Naive thymus-derived CD4-positive, alpha-beta T cell (primary cell): ENCODE results near the gene HRAS. TPM values are rescaled to one million over a fixed set of nuclear protein-coding genes. Genes with fewer than 3 reads are reported as not detected.
"Not testable (repeated sequence)": the region's sequence is repeated elsewhere in the genome, so short reads cannot be mapped to it uniquely, and the experiment has no call there.

ENCODE experiments used
- ATAC-seq: fragments of 150-1000 bp; cut with Tn5 transposase; 2 replicates; pipeline ENCODE4 v1.10.0; 2021; ENCODE audit warnings: mild to moderate bottlenecking, moderate library complexity
- CTCF ChIA-PET: fragments of 350-600 bp; sonication (Branson Sonifier 250); formaldehyde crosslinking; loops from one replicate; lab custom pipeline; 2021; ENCODE audit warnings: antibody characterized with exemption; lab: Charles Lee
- POLR2A ChIA-PET: fragments of 350-600 bp; sonication (Branson Sonifier 250); formaldehyde crosslinking; loops from one replicate; lab custom pipeline; 2021; ENCODE audit warnings: antibody characterized with exemption, inconsistent platforms; lab: Charles Lee
- DNase-seq, 9 donors: peaks; one replicate each; pipeline versions ENCODE4 v3.0.0 to v3.0.0-alpha.2; 2020 to 2022; ENCODE audit warnings: mixed read lengths in 1 of 9
- H3K27ac ChIP-seq: one replicate; pipeline ENCODE4 v1.7.0; 2013; ENCODE audit warnings: mild to moderate bottlenecking, low read depth, low read length, moderate library complexity
- H3K27me3 ChIP-seq, 2 donors: one replicate each; pipeline ENCODE4 v1.7.0; 2013; ENCODE audit warnings: low read length in 2 of 2, mild to moderate bottlenecking in 2 of 2, moderate library complexity in 2 of 2; ENCODE audit not compliant: control insufficient read depth in 2 of 2, insufficient read depth in 2 of 2
- H3K36me3 ChIP-seq, 3 experiments: 1 replicate in 2 of 3; 2 replicates in 1 of 3; pipeline ENCODE4 v1.7.0; 2013; ENCODE audit warnings: low read length in 3 of 3, mild to moderate bottlenecking in 3 of 3, moderate library complexity in 1 of 3; ENCODE audit not compliant: insufficient read depth in 3 of 3, control insufficient read depth in 2 of 3
- H3K4me1 ChIP-seq, 2 donors: one replicate each; pipeline ENCODE4 v1.7.0; 2013; ENCODE audit warnings: low read length in 2 of 2, mild to moderate bottlenecking in 2 of 2, moderate library complexity in 1 of 2; ENCODE audit not compliant: control insufficient read depth in 2 of 2, insufficient read depth in 2 of 2
- H3K4me3 ChIP-seq: 2 replicates; pipeline ENCODE4 v1.7.0; 2013; ENCODE audit warnings: mild to moderate bottlenecking, low read length
- H3K9me3 ChIP-seq, 3 experiments: 1 replicate in 2 of 3; 2 replicates in 1 of 3; pipeline ENCODE4 v1.7.0; 2013; ENCODE audit warnings: low read length in 3 of 3; ENCODE audit not compliant: control insufficient read depth in 2 of 3
- H3K27ac Mint-ChIP-seq, 9 donors: one replicate each; pipeline ENCODE4 v1.8.0; 2020 to 2022; ENCODE audit warnings: mixed read lengths in 9 of 9, mild to moderate bottlenecking in 8 of 9, moderate library complexity in 5 of 9, inconsistent platforms in 2 of 9
- H3K27me3 Mint-ChIP-seq, 5 donors: one replicate each; pipeline ENCODE4 v1.8.0; 2021 to 2022; ENCODE audit warnings: mixed read lengths in 5 of 5, mild to moderate bottlenecking in 1 of 5
- H3K36me3 Mint-ChIP-seq, 5 donors: one replicate each; pipeline ENCODE4 v1.8.0; 2020 to 2022; ENCODE audit warnings: mixed read lengths in 5 of 5, mild to moderate bottlenecking in 3 of 5, inconsistent platforms in 1 of 5
- H3K4me1 Mint-ChIP-seq, 7 donors: one replicate each; pipeline ENCODE4 v1.8.0; 2020 to 2022; ENCODE audit warnings: mixed read lengths in 7 of 7, mild to moderate bottlenecking in 3 of 7, inconsistent platforms in 1 of 7
- H3K4me3 Mint-ChIP-seq, 10 donors: one replicate each; pipeline ENCODE4 v1.8.0; 2020 to 2022; ENCODE audit warnings: mild to moderate bottlenecking in 10 of 10, mixed read lengths in 10 of 10, moderate library complexity in 6 of 10, inconsistent platforms in 2 of 10
- H3K9me3 Mint-ChIP-seq, 11 donors: one replicate each; pipeline ENCODE4 v1.8.0; 2020 to 2022; ENCODE audit warnings: mixed read lengths in 11 of 11, mild to moderate bottlenecking in 4 of 11, inconsistent platforms in 1 of 11, moderate library complexity in 1 of 11
- intact Hi-C, 2 donors: fragments of 100-400 bp; cut with micrococcal nuclease; formaldehyde crosslinking; loops; one replicate each; pipeline ENCODE4 v1.15.1; 2023
- polyA plus RNA-seq, 2 donors: library from polyadenylated mRNA; unstranded; fragments of 300-500 nt; fragmentation: Illumina TruSeq; gene quantifications; one replicate each; pipeline ENCODE4 v1.2.3, GENCODE V29; 2021
- total RNA-seq, 6 experiments: library from RNA in 5 of 6; stranded (reverse) in 5 of 6; gene quantifications; 1 replicate in 5 of 6; 2 replicates in 1 of 6; pipeline ENCODE4 v1.2.3 and lab custom pipeline; 2021 to 2026

HRAS gene
- total and polyA plus RNA-seq, 7 experiments from 2014 or later, result 12.6 to 52.0 (median 29.0) TPM

GRCh38 chr11:574632-575312, 39.4 kb upstream of the HRAS start:
- CTCF ChIA-PET, result interaction anchor here (1.6 kb wide), 1 partner anchor 21 kb away, joined by 8 read pairs; no protein-coding TSS in a partner anchor
- no peak for ATAC-seq
- H3K4me3 ChIP-seq, result peak overlapping the region; percentile 64
- no peaks in the 10 kb centered on the region for H3K27me3 ChIP-seq
- no peaks in the 10 kb centered on the region for H3K9me3 Mint-ChIP-seq
- H3K4me3 Mint-ChIP-seq, result peak overlapping the region; percentile 85 to 99 (median 90)
- H3K4me1 ChIP-seq, result peaks cover 26 to 38% of the 10 kb centered on the region in 2 donors
- H3K27ac Mint-ChIP-seq, result peak overlapping the region; percentile 39 to 92 (median 67)
- H3K27ac ChIP-seq, result no peak overlapping the region
- peaks cover 35 to 47% (median 42%) of the 10 kb centered on the region in 7 donors for H3K4me1 Mint-ChIP-seq
- H3K27me3 Mint-ChIP-seq, result peaks cover 0 to 9% (median 0%) of the 10 kb centered on the region in 5 donors
- peaks cover 0 to 13% (median 0%) of the 10 kb centered on the region in 3 experiments for H3K36me3 ChIP-seq
- intact Hi-C loops, result loop anchor here in 1 of 2 donors (1.0 to 5.0 kb wide), 2 partner anchors 19 to 337 kb away; partner anchors contain the start of genes PSMD13 and SIRT3
- DNase-seq, result peak in 1 of 9 donors; percentile 29
- POLR2A ChIA-PET, result interaction anchor here (0.9 to 3.4 kb wide), 8 partner anchors 8 to 160 kb away, joined by 3 to 21 read pairs (median 10); partner anchors contain the start of genes DEAF1, LMNTD2, RASSF7 and SIGIRR
- peaks cover 0 to 5% (median 0%) of the 10 kb centered on the region in 5 donors for H3K36me3 Mint-ChIP-seq
- H3K9me3 ChIP-seq, result no peaks in the 10 kb centered on the region

- ATAC-seq, H3K9me3 Mint-ChIP-seq, H3K27me3 ChIP-seq, H3K36me3 Mint-ChIP-seq, CTCF ChIA-PET, intact Hi-C loops, H3K9me3 ChIP-seq, H3K27me3 Mint-ChIP-seq, H3K27ac ChIP-seq: not testable (repeated sequence)
- peaks cover 25 to 36% of the 10 kb centered on the region in 2 donors for H3K4me1 ChIP-seq
- Mint-ChIP-seq H3K4me1 (peaks cover 29 to 42% (median 36%) of the 10 kb centered on the region in 7 donors), H3K27ac (peak overlapping the region in 8 of 9 donors; percentile 14 to 87 (median 50)), H3K4me3 (peak overlapping the region; percentile 85 to 99 (median 90))
- H3K4me3 ChIP-seq, result peak overlapping the region; percentile 35
- peak in 5 of 9 donors; percentile 25 to 47 (median 37) for DNase-seq
- POLR2A ChIA-PET, result interaction anchor here (0.6 to 2.3 kb wide), 4 partner anchors 8 to 22 kb away, joined by 3 to 16 read pairs (median 4); partner anchors contain the start of genes LMNTD2 and RASSF7
- peaks cover 0 to 13% (median 0%) of the 10 kb centered on the region in 3 experiments for H3K36me3 ChIP-seq
Measured at GRCh38 chr11:574031-574570, 38.7 kb upstream of the HRAS start.

GRCh38 chr11:573146-573759, 37.9 kb upstream of the HRAS start:
- peaks cover 0 to 9% (median 0%) of the 10 kb centered on the region in 5 donors for H3K27me3 Mint-ChIP-seq
- no peak overlapping the region for H3K4me3 ChIP-seq
- H3K4me3 Mint-ChIP-seq, result no peak overlapping the region
- no peak for ATAC-seq
- no peaks in the 10 kb centered on the region for H3K9me3 Mint-ChIP-seq
- ChIA-PET POLR2A (interaction anchor here (0.6 kb wide), 1 partner anchor 12 kb away, joined by 4 read pairs; no protein-coding TSS in a partner anchor), CTCF (no interaction called here)
- peaks cover 21 to 30% of the 10 kb centered on the region in 2 donors for H3K4me1 ChIP-seq
- no peak overlapping the region for H3K27ac ChIP-seq
- DNase-seq, result no peak
- no peaks in the 10 kb centered on the region for H3K27me3 ChIP-seq
- H3K9me3 ChIP-seq, result no peaks in the 10 kb centered on the region
- peaks cover 0 to 3% (median 0%) of the 10 kb centered on the region in 5 donors for H3K36me3 Mint-ChIP-seq
- H3K27ac Mint-ChIP-seq, result no peak overlapping the region
- H3K4me1 Mint-ChIP-seq, result peaks cover 20 to 35% (median 27%) of the 10 kb centered on the region in 7 donors
- intact Hi-C loops, result no loop called here
- peaks cover 0 to 10% (median 0%) of the 10 kb centered on the region in 3 experiments for H3K36me3 ChIP-seq

- no peaks in the 10 kb centered on the region for H3K36me3 Mint-ChIP-seq
- Histone ChIP-seq H3K27me3 (no peaks in the 10 kb centered on the region), H3K4me3 (no peak overlapping the region), H3K4me1 (peaks cover 9 to 19% of the 10 kb centered on the region in 2 donors), H3K27ac (no peak overlapping the region), H3K9me3 (no peaks in the 10 kb centered on the region), H3K36me3 (peaks cover 0 to 4% (median 0%) of the 10 kb centered on the region in 3 experiments)
- peaks cover 0 to 9% (median 0%) of the 10 kb centered on the region in 5 donors for H3K27me3 Mint-ChIP-seq
- no peak for DNase-seq
- ChIA-PET POLR2A (no interaction called here), CTCF (no interaction called here)
- H3K9me3 Mint-ChIP-seq, result no peaks in the 10 kb centered on the region
- H3K4me1 Mint-ChIP-seq, result peaks cover 12 to 22% (median 17%) of the 10 kb centered on the region in 7 donors
- ATAC-seq, result no peak
- no peak overlapping the region for H3K4me3 Mint-ChIP-seq
- intact Hi-C loops, result no loop called here
- no peak overlapping the region for H3K27ac Mint-ChIP-seq
Measured at GRCh38 chr11:571802-572185, 36.4 kb upstream of the HRAS start.

GRCh38 chr11:569158-569885, 33.9 kb upstream of the HRAS start:
- intact Hi-C loops, result loop anchor here (2.0 to 10.0 kb wide), 4 partner anchors 35 to 362 kb away; partner anchors contain the start of genes BET1L (in 1 of the 2), CEND1 (in 1 of the 2), HRAS (in 1 of the 2) and RIC8A (in 1 of the 2)
- peaks cover 0 to under 1% (median 0%) of the 10 kb centered on the region in 3 experiments for H3K36me3 ChIP-seq
- POLR2A ChIA-PET, result interaction anchor here (0.8 to 3.2 kb wide), 11 partner anchors 9 to 157 kb away, joined by 3 to 17 read pairs (median 4); partner anchors contain the start of gene LMNTD2

More at GRCh38 chr11:569158-569885, 33.9 kb upstream of the HRAS start:
- no peak for DNase-seq
- no peak for ATAC-seq
- H3K36me3 Mint-ChIP-seq, result no peaks in the 10 kb centered on the region
- no peaks in the 10 kb centered on the region for H3K9me3 Mint-ChIP-seq
- peak overlapping the region; percentile 69 to 84 (median 77) for H3K4me3 Mint-ChIP-seq
- H3K27me3 Mint-ChIP-seq, result peaks cover 0 to 3% (median 0%) of the 10 kb centered on the region in 5 donors
- H3K4me1 Mint-ChIP-seq, result peaks cover 3 to 18% (median 8%) of the 10 kb centered on the region in 7 donors
- Histone ChIP-seq H3K9me3 (no peaks in the 10 kb centered on the region), H3K27ac (peak overlapping the region; percentile 65), H3K27me3 (no peaks in the 10 kb centered on the region), H3K4me1 (peaks cover 6 to 12% of the 10 kb centered on the region in 2 donors), H3K4me3 (peak overlapping the region; percentile 73)
- H3K27ac Mint-ChIP-seq, result peak overlapping the region in 4 of 9 donors; percentile 40 to 82 (median 68)
- CTCF ChIA-PET, result no interaction called here
